HCT116 (cell line): Measurements from ENCODE around the gene NUDT22. TPM values are rescaled to one million over a fixed set of nuclear protein-coding genes. Genes with fewer than 3 reads are reported as not detected.

Experiments used
- ATAC-seq: fragments of 200-7000 bp; cut with Tn5 transposase; 2 replicates; pipeline ENCODE4 v1.9.1; 2020; ENCODE audit warnings: mild to moderate bottlenecking, moderate library complexity
- BruUV-seq: library from RNA; stranded (reverse); fragments of 400-500 nt; replicated peaks from 2 replicates; lab custom pipeline; 2021; lab: Mats Ljungman, UMichigan
- CTCF ChIA-PET: fragments of 300-600 bp; sonication (Branson Sonifier 250); formaldehyde crosslinking; loops from one replicate; lab custom pipeline; 2021; ENCODE audit warnings: antibody characterized with exemption; lab: Charles Lee
- POLR2A ChIA-PET: fragments of 300-600, 350-600 bp; sonication (Branson Sonifier 250); formaldehyde crosslinking; loops from one replicate; lab custom pipeline; 2021; ENCODE audit warnings: antibody characterized with exemption; lab: Charles Lee
- RAD21 ChIA-PET, 2 experiments: fragments of 300-600 bp; sonication (Branson Sonifier 250); formaldehyde crosslinking; loops; one replicate each; lab custom pipeline; 2023; ENCODE audit warnings: low total read pairs in 2 of 2; ENCODE audit not compliant: uncharacterized antibody in 2 of 2, unreplicated experiment in 2 of 2, low non-redundant PET in 1 of 2; lab: Charles Lee
- DNase-seq: peaks from one replicate; pipeline ENCODE4 v3.0.0-alpha.2; 2010; ENCODE audit warnings: low read depth, low spot score
- H2AFZ ChIP-seq: fragments of 200-600 bp; shearing (Covaris generic), sonication (generic); 2 replicates; pipeline ENCODE4 v1.6.1; 2017; ENCODE audit warnings: low read depth, mixed run types, mixed read lengths, antibody characterized with exemption, low read length; ENCODE audit not compliant: poor library complexity, severe bottlenecking
- H3K27ac ChIP-seq: 2 replicates; pipeline ENCODE4 v1.5.1; 2012; ENCODE audit warnings: low read depth, low read length
- H3K27me3 ChIP-seq: fragments of 200-600 bp; sonication (generic); 2 replicates; pipeline ENCODE4 v1.6.1; 2016; ENCODE audit warnings: mixed run types, low read length, mixed read lengths; ENCODE audit not compliant: insufficient read depth
- H3K36me3 ChIP-seq, 2 experiments: fragments of 200-500 bp in 1 of 2; fragments of 200-600 bp in 1 of 2; sonication (Bioruptor generic) in 1 of 2; sonication (generic) in 1 of 2; 2 replicates each; pipeline versions ENCODE4 v1.5.1 to v1.6.1; 2014 to 2016; ENCODE audit warnings: low read length in 2 of 2, inconsistent platforms in 1 of 2, mixed read lengths in 1 of 2, mixed run types in 1 of 2; ENCODE audit not compliant: insufficient read depth in 2 of 2, control insufficient read depth in 1 of 2
- H3K4me1 ChIP-seq, 2 experiments: fragments of 200-600 bp in 1 of 2; sonication (generic) in 1 of 2; 2 replicates each; pipeline versions ENCODE4 v1.5.1 to v1.6.1; 2012 to 2017; ENCODE audit warnings: low read length in 2 of 2, inconsistent platforms in 1 of 2, mild to moderate bottlenecking in 1 of 2, mixed read lengths in 1 of 2, mixed run types in 1 of 2, moderate library complexity in 1 of 2; ENCODE audit not compliant: insufficient read depth in 2 of 2, control insufficient read depth in 1 of 2
- H3K4me2 ChIP-seq: fragments of 200-600 bp; sonication (generic); 2 replicates; pipeline ENCODE4 v1.6.1; 2017; ENCODE audit warnings: mixed run types, low read length, mixed read lengths
- H3K4me3 ChIP-seq, 2 experiments: fragments of 200-600 bp in 1 of 2; sonication (generic) in 1 of 2; replicated peaks in 1 of 2; 2 replicates each; pipeline ENCODE4 v1.5.1; 2011 to 2016; ENCODE audit warnings: low read length in 2 of 2, control low read depth in 1 of 2, low read depth in 1 of 2, mild to moderate bottlenecking in 1 of 2, mixed read lengths in 1 of 2, mixed run types in 1 of 2
- H3K79me2 ChIP-seq: fragments of 200-600 bp; sonication (generic); 2 replicates; pipeline ENCODE4 v1.6.1; 2017; ENCODE audit warnings: mild to moderate bottlenecking, mixed run types, low read length, moderate library complexity, mixed read lengths; ENCODE audit not compliant: insufficient read depth
- H3K9ac ChIP-seq: fragments of 200-600 bp; sonication (generic); 2 replicates; pipeline ENCODE4 v1.6.1; 2016; ENCODE audit warnings: low read length, mixed read lengths
- H3K9me2 ChIP-seq: fragments of 200-600 bp; sonication (generic), shearing (Covaris generic); 2 replicates; pipeline ENCODE4 v1.6.1; 2017; ENCODE audit warnings: mixed run types, mild to moderate bottlenecking, moderate library complexity; ENCODE audit not compliant: insufficient read depth
- H3K9me3 ChIP-seq, 2 experiments: fragments of 200-500 bp in 1 of 2; fragments of 200-600 bp in 1 of 2; sonication (Bioruptor generic) in 1 of 2; sonication (generic) in 1 of 2; 2 replicates each; pipeline ENCODE4 v1.6.1; 2014 to 2017; ENCODE audit warnings: low read length in 2 of 2, mixed read lengths in 2 of 2, inconsistent platforms in 1 of 2, low read depth in 1 of 2, mild to moderate bottlenecking in 1 of 2, mixed run types in 1 of 2, moderate library complexity in 1 of 2; ENCODE audit not compliant: control insufficient read depth in 1 of 2, insufficient read depth in 1 of 2
- H4K20me1 ChIP-seq: fragments of 200-600 bp; sonication (generic), shearing (Covaris generic); 2 replicates; pipeline ENCODE4 v1.6.1; 2017; ENCODE audit warnings: mixed run types, mild to moderate bottlenecking, moderate library complexity; ENCODE audit not compliant: insufficient read depth
- CEBPB ChIP-seq: IDR thresholded peaks from 2 replicates; pipeline ENCODE4 v1.6.1; 2012; ENCODE audit warnings: low read depth
- ELF1 ChIP-seq: IDR thresholded peaks from 2 replicates; pipeline ENCODE4 v1.6.1; 2012; ENCODE audit warnings: low read depth, borderline replicate concordance
- EZH2phosphoT487 ChIP-seq: fragments of 200-600 bp; IDR thresholded peaks from 2 replicates; pipeline ENCODE4 v1.6.1; 2018; ENCODE audit warnings: antibody characterized with exemption, borderline replicate concordance
- POLR2A ChIP-seq: IDR thresholded peaks from 2 replicates; pipeline ENCODE4 v1.7.0; 2011; ENCODE audit warnings: borderline replicate concordance; ENCODE audit not compliant: insufficient read depth, insufficient read length; ENCODE audit errors: extremely low read depth
- POLR2AphosphoS5 ChIP-seq: IDR thresholded peaks from 2 replicates; pipeline ENCODE4 v1.6.1; 2011; ENCODE audit warnings: mild to moderate bottlenecking, low read depth, low read length, moderate library complexity
- SP1 ChIP-seq: IDR thresholded peaks from 2 replicates; pipeline ENCODE4 v1.6.1; 2012; ENCODE audit warnings: low read depth
- SRF ChIP-seq: IDR thresholded peaks from 2 replicates; pipeline ENCODE4 v1.6.1; 2012; ENCODE audit warnings: low read depth
- TCF7L2 ChIP-seq: IDR thresholded peaks from 2 replicates; pipeline ENCODE4 v1.7.0; 2011; ENCODE audit warnings: borderline replicate concordance, inconsistent platforms; ENCODE audit not compliant: insufficient read depth, insufficient read length; ENCODE audit errors: extremely low read depth
- ZFX ChIP-seq: fragments of 450-650 bp; IDR thresholded peaks from 2 replicates; pipeline ENCODE4 v1.6.1; 2017
- intact Hi-C: fragments of 100-400 bp; cut with micrococcal nuclease; formaldehyde crosslinking; loops from 2 replicates; pipeline ENCODE4 v1.10.0; 2022
- total RNA-seq: library from RNA; stranded (reverse); gene quantifications from one replicate; pipeline ENCODE4 v1.2.1, GENCODE V29; 2021; ENCODE audit not compliant: unreplicated experiment
- TF ChIP-seq, protein P1 (sequence below): IDR thresholded peaks from 2 replicates; pipeline ENCODE4 v1.6.1; 2012
- TF ChIP-seq, protein P2 (sequence below): IDR thresholded peaks from 2 replicates; pipeline ENCODE4 v1.6.1; 2011; ENCODE audit warnings: mild to moderate bottlenecking, low read length, moderate library complexity; ENCODE audit not compliant: insufficient replicate concordance; ENCODE audit errors: extremely low read depth

NUDT22 gene
- total RNA-seq, 1 experiment from 2014 or later = 70.9 TPM

DNA sequence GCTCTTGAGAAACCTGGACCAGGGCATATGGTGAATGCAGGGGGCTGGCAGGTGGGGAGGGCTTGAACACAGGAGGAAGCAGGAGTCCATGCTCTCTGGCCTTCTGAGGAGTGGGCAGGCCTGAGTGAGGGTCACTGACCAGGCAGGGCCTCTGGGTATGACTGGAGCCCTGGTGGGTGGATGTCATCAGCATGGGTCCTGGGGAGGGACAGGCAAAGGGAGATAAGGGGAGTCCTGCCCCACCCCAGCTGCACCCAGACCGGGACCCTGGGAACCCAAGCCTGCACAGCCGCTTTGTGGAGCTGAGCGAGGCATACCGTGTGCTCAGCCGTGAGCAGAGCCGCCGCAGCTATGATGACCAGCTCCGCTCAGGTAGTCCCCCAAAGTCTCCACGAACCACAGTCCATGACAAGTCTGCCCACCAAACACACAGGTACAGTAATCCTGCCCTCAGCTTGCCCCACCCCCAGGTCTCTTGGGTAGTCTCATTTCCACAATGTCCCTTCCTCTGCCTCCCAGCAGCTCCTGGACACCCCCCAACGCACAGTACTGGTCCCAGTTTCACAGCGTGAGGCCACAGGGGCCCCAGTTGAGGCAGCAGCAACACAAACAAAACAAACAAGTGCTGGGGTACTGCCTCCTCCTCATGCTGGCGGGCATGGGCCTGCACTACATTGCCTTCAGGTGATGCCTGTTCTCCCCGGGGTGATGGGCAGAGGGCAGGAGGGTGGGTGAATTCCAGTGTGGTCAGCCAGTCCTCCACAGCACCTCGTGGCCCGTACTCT is 6.3 kb downstream of the NUDT22 start:
- H3K4me2 ChIP-seq = peak overlapping the region; percentile 85; the same call in 1 of the 2 replicates
- RAD21 ChIA-PET = interaction anchor here in 1 of 2 experiments (0.6 kb wide), 1 partner anchor 44 kb away, joined by 3 read pairs; no protein-coding TSS in a partner anchor
- no peak for DNase-seq
- 0 out of 4 replicates have a peak, but pooled peaks cover 0 to 1% of the 10 kb centered on the region in 2 experiments for H3K36me3 ChIP-seq
- peaks cover 11% of the 10 kb centered on the region for H3K79me2 ChIP-seq
- no peak overlapping the region for H3K4me3 ChIP-seq
- H3K9me2 ChIP-seq = no peaks in the 10 kb centered on the region
- H3K27me3 ChIP-seq = no peaks in the 10 kb centered on the region
- H3K27ac ChIP-seq = no peak overlapping the region; the same call in 1 of the 2 replicates
- POLR2A ChIA-PET = interaction anchor here (3.1 kb wide), 1 partner anchor 9 kb away, joined by 11 read pairs; the partner anchor contains the start of gene FKBP2
- TF ChIP-seq, protein P1, sequence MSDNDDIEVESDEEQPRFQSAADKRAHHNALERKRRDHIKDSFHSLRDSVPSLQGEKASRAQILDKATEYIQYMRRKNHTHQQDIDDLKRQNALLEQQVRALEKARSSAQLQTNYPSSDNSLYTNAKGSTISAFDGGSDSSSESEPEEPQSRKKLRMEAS = no peak
- no peak for TF ChIP-seq TCF7L2
- TF ChIP-seq EZH2phosphoT487 = no peak
- TF ChIP-seq, protein P2, sequence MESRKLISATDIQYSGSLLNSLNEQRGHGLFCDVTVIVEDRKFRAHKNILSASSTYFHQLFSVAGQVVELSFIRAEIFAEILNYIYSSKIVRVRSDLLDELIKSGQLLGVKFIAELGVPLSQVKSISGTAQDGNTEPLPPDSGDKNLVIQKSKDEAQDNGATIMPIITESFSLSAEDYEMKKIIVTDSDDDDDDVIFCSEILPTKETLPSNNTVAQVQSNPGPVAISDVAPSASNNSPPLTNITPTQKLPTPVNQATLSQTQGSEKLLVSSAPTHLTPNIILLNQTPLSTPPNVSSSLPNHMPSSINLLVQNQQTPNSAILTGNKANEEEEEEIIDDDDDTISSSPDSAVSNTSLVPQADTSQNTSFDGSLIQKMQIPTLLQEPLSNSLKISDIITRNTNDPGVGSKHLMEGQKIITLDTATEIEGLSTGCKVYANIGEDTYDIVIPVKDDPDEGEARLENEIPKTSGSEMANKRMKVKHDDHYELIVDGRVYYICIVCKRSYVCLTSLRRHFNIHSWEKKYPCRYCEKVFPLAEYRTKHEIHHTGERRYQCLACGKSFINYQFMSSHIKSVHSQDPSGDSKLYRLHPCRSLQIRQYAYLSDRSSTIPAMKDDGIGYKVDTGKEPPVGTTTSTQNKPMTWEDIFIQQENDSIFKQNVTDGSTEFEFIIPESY = no peak
- no peak for TF ChIP-seq SRF
- TF ChIP-seq SP1 = no peak
- no peak for TF ChIP-seq ZFX
- TF ChIP-seq CEBPB = no peak
- TF ChIP-seq POLR2A = no peak
- no peak for TF ChIP-seq ELF1
- TF ChIP-seq POLR2AphosphoS5 = no peak; the same call in 1 of the 2 replicates
- TF ChIP-seq, all 23 proteins: peak for 0
- H3K4me1 ChIP-seq = peaks cover 27 to 64% of the 10 kb centered on the region in 2 experiments
- CTCF ChIA-PET = interaction anchor here (0.8 to 1.5 kb wide), 2 partner anchors 72 to 85 kb away, joined by 3 read pairs; partner anchors contain the start of genes PRDX5 and TRMT112
- no peaks in the 10 kb centered on the region for H3K9me3 ChIP-seq
- H3K9ac ChIP-seq = peak overlapping the region; percentile 2; the same call in 1 of the 2 replicates
- no peak overlapping the region for H2AFZ ChIP-seq
- no peak for ATAC-seq
- no TSS peak for BruUV-seq
- H4K20me1 ChIP-seq = no peaks in the 10 kb centered on the region
- intact Hi-C loops = no loop called here
